ENCODE data around the gene OR11H7.
"Not testable (repeated sequence)": the region's sequence is repeated elsewhere in the genome, so short reads cannot be mapped to it uniquely, and the experiment has no call there.

Gene OR11H7

GRCh38 chr14:20280265-20280664 lies 51.5 kb downstream of the OR11H7 start:
- DNase-seq = not testable (repeated sequence)
